GM18526 (cell line): ENCODE measurements around the gene PRKG1.

Source experiments
- POLR2A ChIP-seq: IDR thresholded peaks from 3 replicates; pipeline ENCODE4 v1.6.1; 2011; ENCODE audit not compliant: insufficient read length; ENCODE audit errors: extremely low read depth

Gene PRKG1

GRCh38 chr10:51867956-51868355, 793.7 kb downstream of the PRKG1 start:
- TF ChIP-seq POLR2A: no peak

- no peak for TF ChIP-seq POLR2A
Measured at GRCh38 chr10:51874131-51874530, 799.8 kb downstream of the PRKG1 start.

- TF ChIP-seq POLR2A: no peak
Measured at GRCh38 chr10:51875610-51876009, 801.3 kb downstream of the PRKG1 start.

- TF ChIP-seq POLR2A: no peak
Measured at GRCh38 chr10:51876503-51876902, 802.2 kb downstream of the PRKG1 start.

GRCh38 chr10:51876979-51877378, 802.7 kb downstream of the PRKG1 start:
- TF ChIP-seq POLR2A: no peak

GRCh38 chr10:51877636-51878035, 803.3 kb downstream of the PRKG1 start:
- TF ChIP-seq POLR2A: no peak

GRCh38 chr10:51878695-51879094, 804.4 kb downstream of the PRKG1 start:
- no peak for TF ChIP-seq POLR2A

- no peak for TF ChIP-seq POLR2A
Measured at GRCh38 chr10:51879238-51879637, 805.0 kb downstream of the PRKG1 start.

- no peak for TF ChIP-seq POLR2A
Measured at GRCh38 chr10:51881213-51881612, 806.9 kb downstream of the PRKG1 start.

GRCh38 chr10:51886438-51887068, 812.3 kb downstream of the PRKG1 start:
- no peak for TF ChIP-seq POLR2A

GRCh38 chr10:51888263-51888662, 814.0 kb downstream of the PRKG1 start:
- TF ChIP-seq POLR2A: no peak

- TF ChIP-seq POLR2A: no peak
Measured at GRCh38 chr10:51892313-51892712, 818.0 kb downstream of the PRKG1 start.

GRCh38 chr10:51892965-51893658, 818.8 kb downstream of the PRKG1 start:
- no peak for TF ChIP-seq POLR2A

GRCh38 chr10:51894771-51895578, 820.7 kb downstream of the PRKG1 start:
- no peak for TF ChIP-seq POLR2A

- no peak for TF ChIP-seq POLR2A
Measured at GRCh38 chr10:51896849-51897248, 822.6 kb downstream of the PRKG1 start.

- TF ChIP-seq POLR2A: no peak
Measured at GRCh38 chr10:51897560-51897959, 823.3 kb downstream of the PRKG1 start.
